LoVo (cell line): ENCODE measurements around the gene JUP.
"Not testable (repeated sequence)": the region's sequence is repeated elsewhere in the genome, so short reads cannot be mapped to it uniquely, and the experiment has no call there.

ENCODE experiments used
- DNase-seq: peaks from one replicate; pipeline ENCODE4 v3.0.0-alpha.2; 2016; ENCODE audit warnings: low spot score

Gene JUP

DNA sequence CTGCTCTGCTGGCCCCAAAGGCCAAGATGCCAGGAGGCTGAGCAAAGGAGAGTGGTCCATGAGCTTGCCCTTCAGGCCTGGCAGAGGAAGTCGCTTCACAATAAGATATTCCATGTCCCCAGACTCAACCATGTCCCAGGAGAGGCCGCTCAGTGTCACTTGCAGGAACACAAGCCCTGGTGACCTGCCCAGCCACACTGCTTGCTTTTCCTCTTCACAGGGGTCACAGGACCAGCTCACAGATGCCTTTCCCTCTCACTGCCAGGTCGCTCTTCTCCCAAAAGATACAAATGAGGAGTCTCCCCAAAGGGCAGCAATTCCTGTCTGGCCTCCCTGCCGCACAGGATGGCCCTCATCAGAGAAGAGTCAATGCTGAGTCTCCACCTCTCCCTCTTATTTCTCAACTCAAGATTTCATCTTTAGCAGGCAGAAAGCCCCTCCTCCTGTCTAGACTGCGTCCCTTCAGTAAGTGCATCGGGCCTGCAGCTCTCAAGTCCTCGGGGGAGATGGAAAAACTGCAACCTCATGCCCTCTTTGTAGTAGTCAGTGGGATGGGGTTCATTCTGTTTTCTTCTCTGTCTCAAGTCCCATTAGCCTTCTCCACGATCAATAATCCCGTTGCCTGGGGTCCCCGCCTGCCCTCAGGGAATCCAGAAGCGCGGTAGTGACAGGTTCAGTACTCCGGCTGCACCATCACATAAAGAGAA, 5.0 kb downstream of the JUP start:
- DNase-seq = no peak

DNA sequence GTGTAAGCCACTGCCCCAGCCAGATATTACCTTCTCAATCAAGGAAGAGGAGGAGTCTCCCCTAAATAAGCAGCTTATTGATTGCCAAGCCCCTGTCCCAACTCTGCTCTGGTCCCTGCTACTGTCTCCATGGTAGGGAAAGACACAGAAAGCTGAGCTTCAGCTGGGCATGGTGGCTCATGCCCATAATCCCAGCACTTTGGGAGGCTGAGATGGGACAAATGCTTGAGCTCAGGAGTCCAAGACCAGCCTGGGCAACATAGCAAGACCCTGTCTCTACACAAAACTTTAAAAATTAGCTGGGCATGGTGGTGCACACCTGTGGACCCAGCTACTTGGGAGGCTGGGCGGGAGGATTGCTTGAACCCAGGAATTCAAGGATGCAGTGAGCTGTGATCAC, 6.6 kb downstream of the JUP start:
- DNase-seq = no peak

DNA sequence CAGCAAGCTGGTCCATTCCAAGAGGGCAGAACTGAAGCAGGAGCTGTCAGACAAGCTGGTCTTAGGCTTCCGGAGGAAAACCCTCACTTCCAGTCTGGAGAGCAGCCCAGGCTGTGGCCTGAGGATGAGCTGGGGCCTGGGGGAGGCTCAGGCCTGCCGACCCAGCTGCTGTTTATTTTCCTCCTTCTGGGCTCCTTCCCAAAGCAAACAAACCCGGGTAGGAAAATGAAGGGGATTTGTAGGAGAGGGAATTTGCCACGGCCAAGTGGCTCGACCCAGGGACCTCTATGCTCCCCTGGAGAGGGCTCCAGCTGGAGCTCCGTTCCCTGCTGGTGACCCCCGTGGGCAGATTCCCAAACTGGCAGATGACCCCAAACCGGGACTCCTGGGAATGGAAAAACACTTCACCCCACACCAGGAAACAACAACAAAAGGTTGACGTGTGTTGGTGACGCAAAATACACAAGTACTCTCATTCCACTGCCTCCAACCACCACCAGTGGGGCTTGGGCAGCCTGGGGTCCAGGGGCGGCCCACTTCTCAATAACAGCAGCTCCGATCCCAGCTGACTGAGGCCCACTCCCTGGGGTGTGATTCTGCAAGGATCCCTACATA, 8.8 kb downstream of the JUP start:
- no peak for DNase-seq

DNA sequence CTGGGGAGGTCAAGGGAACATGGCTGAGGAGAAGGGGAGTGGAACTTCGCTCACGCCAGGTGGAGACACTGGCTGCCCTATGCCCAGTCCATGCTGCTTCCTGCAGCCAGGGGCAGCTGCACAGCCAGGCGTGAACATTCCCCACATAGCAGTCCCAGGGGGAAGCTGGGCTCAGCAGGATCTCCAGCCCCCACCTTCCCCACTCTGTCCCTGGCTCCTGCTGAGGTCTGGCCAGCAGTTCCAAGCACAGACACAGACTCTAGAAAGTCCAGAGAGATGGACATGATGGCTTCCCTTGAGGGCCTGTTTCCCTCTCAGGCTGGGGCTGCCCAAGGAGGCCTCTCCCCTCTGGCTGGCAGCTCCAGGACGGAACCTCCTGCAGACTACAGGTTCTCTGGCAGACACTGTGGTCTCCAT, 9.3 kb downstream of the JUP start:
- DNase-seq = no peak

DNA sequence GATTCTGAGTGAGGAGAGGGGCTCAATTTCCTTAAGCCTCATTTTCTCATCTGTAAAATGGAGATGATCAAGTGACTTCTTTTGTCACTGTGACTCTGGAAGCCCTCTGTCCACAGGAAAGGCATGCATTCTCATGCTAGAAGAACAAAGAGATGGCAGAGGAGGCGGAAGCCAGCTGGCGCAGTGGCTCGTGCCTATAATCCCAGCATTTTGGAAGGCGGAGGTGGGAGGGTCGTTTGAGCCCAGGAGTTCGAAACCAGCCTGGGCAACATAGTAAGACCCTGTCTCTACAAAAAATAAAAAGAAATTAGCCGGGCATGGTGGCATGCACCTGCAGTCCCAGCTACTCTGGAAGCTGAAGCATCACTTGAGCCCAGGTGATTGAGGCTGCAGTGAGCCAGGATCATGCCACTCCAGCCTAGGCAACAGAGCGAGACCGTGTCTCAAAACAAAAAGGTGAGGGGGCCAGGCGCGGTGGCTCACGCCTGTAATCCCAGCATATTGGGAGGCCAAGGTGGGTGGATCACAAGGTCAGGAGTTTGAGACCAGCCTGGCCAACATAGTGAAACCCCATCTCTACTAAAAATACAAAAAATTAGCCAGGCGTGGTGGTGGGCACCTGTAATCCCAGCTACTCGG, 10.1 kb downstream of the JUP start:
- DNase-seq = not testable (repeated sequence)

DNA sequence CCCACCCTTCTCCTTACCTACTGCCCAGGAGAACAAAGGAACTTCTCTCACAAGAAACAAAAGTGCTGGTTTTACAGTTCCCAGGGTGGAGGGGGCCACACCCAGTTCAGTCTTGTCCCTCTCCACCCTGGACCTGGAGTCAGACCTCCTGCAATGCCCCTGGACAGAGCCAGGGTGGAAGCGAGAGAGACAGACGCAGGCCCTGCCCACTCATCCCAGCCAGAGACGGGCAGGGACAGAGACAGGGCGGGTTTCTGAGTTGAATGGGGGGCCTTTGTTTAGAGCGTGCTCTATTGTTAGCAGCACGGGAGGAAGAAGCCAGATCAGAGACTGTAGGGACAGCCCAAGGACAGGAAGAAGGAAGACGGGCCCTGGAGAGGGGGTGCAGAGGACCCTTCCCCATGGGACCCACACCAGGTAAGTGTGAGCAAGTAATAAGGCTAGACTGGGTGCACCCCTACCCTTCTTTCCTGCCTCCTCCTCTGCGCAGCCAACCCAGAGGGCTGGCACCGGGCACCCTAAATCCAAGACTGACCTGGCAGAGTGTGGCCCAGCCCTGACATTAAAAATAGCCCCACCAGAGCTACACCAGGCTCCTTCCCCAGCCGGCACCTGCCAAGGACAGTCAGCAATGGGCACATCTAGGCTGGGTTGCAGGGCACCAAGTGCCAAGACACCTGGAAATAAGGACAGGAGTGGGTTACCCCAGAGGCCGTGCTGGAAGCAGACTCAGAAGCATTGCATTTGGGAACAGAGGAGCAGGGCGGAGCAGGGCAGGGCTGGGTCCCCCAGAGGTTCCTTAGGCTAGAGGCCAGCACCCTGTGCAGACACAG, 10.9 kb downstream of the JUP start:
- peak; percentile 29 for DNase-seq

DNA sequence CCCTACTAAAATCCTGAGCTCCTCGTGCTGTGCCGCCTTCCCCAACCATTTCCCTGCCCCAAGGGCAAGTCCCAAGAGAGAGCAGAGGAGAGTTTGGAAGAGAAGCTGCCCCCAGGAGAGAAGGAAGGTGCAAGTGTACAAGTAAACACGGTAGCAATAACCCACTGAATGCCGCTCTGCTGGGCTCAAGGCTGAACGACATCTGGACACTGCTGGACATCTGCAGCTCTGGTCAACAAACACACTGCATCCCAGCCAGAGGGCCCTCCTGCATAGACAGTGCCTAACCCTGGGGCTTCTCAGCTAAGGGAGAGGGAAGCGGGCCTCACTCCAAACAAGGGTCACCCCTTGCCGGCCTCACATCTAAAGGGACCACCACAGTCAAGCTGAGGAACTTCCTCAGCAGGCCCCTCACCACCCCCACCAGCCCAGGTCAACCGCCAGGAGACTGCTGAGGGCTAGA, 12.7 kb downstream of the JUP start:
- DNase-seq = no peak

DNA sequence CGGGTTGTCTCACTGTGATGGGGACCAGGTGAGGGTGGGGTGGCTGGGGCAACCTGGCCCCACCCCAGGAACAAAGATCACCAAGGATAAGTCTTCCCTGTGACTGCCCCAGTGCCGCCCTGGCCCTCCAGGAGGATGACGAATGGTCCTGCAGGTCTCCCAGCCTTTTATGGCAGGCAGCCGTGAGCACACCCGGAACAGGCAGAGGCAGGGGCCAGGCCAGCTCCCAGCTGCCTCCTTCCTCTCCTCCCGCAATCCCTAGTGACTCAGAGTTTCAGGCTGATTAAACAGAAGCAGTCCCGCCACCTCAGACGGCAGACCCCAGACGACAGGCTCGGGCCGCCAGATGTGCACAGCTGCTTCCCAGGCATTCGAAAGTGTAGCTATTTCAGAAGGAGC, 13.3 kb downstream of the JUP start:
- peak; percentile 86 for DNase-seq

DNA sequence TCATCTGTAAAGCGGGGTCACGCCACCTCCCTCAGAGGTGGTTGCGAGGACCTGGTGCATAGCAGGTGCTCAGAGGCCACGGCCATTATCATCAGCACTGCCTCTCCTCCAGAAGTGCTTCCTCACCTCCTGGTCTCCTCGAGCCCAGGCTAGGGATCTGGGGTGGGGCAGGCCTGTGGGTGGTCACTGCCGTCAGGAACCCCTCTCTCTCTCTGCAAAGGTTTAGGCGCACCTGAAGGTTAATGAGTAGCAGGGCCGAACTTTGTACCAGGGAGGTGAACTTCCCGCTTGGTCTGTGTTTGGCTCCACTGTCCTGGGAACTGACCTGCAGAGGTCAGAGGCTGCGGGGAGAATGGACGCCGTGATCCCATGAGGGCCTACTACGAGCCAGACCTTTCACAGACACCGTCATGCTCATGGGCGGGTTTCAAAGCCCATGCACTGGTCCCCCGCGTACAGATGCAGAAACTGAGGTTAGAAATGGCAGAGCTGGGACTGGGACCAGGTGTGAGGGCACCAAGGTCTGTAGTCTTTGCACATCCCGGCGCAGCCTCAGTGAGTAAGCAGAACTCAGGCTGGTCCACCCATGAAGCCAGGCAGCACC, 13.8 kb downstream of the JUP start:
- DNase-seq = no peak

DNA sequence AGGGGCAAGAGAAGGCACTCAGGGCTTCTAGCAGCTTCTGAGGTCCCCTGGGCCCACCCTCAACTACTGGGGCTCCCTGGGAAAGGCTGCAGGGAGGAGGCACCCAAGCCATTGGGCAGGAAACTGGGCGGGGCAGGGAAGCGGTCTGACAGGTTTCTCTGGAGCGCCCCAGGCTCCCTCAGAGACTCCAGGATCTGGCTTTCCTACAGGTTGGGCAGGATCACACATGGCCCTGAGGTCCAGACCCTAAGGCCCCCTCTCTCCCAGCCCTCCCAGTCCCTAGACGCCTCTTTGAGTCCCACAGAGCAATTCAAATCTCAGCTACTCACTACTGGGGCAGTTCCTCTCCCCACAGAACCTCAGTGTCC, 14.3 kb downstream of the JUP start:
- peak; percentile 69 for DNase-seq

DNA sequence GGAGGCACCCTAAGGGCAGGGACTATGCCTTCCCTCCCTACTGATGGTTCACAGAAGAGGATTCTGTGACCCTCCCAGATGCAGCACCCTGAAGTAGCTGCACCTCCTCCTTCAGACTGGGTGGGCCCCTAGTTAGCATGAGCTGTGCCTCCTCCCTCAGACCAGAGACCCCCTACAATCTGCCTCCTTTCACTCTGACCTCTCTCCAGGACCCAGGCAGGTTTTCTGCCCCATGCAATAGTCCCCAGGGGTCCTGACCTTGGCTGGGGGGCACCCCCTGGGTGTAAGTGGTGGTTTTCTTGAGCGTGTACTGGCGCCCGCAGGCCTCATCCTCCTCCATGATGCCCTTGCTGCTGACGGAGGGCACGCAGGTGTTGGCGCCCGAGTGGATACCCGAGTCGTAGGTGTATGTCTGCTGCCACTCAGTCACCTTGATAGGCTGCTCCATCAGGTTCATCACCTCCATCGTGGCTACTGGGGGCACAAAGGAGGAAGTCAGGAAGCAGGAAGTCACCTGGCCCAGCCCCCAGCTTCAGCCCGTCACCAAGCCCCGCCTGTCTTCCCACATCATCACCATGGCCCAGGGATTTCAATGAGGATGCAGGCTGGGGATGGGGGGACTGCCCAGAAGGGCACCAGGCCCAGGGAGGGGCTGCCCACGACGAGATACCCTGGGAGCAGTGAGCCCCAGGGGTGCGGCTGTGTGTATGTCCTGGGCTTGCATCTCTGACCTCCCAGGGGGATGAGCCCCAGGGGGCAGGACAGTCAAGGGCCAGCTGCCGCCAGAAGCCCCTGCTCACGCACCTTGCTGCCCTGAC, 14.9 kb downstream of the JUP start:
- no peak for DNase-seq

DNA sequence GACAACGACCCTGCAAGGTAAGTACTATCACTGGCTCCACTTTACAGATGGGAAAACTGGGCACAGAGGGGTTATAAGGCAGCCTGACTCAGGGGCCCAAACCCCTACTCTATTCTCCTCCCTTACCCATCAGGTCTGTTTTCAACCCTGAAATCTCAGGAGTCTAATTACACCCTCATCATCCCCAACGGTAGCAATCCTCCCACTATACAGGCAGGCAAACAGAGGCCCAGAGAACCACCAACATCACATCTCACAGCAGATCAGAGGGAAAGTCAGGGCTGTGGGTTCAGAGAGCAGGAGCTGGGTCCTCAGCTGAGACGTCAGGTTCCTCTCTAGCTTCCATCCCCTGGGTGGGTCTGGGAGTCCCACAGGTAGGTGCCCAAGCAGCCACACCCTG, 16.5 kb downstream of the JUP start:
- DNase-seq = no peak

DNA sequence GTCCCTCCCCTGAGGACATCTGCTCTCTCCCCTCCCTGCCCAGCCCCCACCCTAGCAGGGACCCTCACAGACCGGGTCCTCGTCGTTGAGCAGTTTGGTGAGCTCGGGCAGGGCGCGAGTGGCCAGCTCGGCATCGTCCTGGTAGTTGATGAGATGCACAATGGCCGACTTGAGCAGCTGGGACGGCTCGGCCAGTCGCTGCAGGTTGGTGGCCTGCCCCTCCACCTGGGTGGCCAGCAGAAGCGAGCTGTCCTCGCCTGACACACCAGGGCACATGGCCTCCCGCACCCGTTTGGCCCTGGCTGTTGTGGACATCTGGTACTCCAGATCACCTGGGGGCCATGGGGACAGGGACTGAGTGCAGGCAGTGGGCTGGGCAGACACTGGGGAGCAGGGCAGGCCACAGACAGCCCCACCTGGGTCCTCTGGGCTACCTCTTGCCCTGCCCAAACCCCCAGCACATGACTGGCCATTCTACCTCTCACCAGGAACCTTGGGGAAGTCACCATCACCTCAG, 17.1 kb downstream of the JUP start:
- no peak for DNase-seq

DNA sequence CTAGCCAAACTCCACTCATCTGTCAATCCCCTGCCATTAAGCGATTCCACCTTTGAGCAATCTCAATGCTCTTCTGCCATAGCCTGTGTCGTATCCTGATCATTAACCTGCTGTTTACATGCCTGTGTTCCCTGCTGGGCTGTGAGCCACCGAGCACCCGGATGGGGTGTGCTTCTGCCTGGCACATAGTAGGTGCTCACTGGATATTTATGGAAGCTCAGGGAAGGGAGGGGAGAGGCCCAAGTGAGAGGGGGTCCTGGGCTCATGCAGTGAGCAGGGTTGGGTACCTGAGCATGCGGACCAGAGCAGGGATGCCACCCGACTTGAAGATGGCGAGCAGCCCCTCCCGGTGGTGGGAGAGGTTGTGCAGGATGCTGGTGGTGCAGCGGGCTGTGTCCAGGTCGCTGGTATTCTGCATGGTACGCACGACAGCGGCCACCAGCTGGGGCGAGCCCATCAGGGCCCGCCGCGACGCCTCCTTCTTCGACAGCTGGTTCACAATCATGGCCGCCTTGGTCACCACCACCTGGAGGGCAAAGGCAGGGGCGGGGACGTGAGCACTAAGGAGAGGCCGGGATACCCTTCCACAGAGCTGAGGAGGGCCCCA, 17.7 kb downstream of the JUP start:
- DNase-seq = no peak

DNA sequence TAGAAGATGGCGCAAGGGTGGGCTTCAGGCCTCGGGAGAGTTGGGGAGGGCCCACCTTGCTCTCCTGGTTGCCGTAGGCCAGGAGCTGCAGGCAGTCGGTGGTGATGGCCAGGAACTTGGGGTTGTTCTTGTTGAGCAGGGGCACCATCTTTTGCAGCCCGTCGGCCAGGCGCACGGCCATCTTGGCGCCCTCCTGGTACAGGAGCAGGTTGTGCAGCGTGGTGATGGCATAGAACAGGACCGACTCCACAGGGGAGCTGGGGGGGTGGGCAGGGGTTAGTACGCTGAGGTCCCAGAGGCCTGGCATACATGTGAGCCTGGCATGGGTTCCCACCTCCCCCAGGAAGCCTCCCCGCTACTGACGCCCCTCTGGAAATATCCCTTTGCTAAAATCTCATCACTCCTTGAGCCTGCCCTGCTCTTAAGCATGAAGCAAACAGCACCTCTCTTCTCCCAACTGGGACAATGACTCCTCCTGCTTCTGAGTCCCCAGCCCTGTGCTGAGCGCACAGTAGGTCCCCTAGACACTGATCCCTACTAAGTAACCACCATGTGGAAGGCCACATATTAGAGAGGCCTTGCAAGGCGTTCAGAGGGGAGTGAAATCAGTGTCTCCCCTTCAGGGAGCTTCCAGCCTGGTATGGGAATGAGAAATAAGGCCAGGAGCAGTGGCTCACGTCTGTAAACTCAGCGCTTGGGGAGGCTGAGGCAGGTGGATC, 19.0 kb downstream of the JUP start:
- no peak for DNase-seq

DNA sequence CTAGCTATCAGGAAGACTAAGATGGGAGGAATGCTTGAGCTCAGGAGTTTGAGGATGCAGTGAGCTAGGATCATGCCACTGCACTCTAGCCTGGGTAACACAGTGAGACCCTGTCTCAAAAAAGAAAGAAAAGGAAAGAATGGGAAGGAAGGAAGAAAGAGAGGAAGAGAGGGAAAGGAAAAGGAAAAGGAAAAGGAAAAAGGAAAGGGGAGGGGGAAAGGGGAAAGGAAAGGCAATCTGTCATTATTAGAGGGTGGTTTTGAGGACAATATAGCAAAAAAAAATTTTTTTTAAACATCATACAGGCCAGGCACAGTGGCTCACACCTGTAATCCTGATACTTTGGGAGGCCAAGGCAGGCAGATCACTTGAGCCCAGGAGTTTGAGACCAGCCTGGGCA, 20.4 kb downstream of the JUP start:
- DNase-seq = no peak

DNA sequence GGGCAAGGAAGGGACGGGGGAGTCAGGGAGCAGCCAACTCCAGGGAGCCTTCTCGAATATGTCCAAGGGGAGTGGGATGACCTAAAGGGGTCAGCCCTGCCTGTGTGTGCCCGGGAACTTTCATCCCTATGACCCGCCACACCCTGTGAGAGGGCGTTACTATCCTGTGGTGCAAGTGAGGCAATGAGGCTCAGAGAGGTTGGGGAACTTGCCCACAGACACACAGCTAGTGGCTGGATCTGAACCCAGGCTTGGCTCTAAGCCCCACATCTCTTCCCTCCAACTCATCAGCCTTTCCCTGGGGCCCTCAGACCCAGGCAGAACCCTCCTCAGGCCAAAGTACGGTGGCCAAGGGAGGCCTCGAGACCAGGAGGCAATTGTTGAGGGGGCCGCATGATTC, 23.2 kb downstream of the JUP start:
- no peak for DNase-seq

DNA sequence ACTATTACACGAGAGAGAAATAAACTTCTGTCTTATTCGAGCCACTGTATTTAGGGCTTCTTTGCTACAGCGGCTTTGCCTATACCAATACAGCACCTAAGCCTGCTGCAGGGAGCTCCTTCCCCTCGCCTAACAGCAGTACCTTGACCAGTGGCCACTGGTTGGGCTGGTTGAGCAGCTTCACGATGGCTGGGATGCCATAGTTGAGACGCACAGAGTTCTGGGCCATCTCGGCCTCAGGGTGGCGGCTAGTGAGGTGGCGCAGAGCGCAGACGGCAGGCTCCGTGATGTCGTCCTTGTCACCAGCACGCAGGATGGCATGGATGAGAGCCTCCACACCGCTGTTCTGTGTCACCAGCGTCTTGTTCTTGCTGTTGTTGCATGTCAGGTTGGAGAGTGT, 23.7 kb downstream of the JUP start:
- no peak for DNase-seq

DNA sequence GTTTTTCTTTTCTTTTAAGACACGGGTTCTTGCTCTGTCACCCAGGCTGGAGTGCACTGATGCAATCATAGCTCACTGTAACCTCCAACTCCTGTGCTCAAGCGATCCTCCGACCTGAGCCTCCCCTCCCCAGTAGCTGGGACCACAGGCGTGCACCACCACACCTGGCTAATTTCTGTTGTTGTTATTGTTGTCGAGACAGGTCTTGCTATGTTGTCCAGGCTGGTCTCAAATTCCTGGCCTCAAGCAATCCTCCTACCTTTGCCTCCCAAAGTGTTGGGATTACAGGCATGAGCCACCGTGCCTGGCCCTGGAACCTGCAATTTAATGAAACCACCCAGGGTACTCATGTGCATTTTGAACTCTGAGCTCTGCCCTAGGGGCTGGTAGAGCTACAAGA, 24.1 kb downstream of the JUP start:
- DNase-seq = no peak

DNA sequence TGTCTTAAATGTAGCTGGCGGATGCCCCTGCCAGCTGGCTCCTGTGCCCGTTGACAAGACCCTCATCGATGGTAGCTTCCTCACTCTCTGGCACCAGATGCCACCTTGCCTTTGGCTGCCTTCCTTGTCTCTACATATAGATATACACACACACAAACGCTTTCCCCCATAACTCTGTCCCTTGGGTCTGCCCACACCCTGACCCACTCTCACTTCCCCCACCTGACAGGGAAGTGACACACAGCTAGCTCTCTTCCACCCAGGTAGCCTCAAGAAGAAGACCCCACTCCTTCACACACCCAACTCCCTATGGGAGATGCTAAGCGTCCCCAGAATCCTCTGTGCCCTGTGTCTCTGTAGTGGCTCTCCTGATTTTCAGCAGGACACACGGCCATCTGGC, 25.6 kb downstream of the JUP start:
- no peak for DNase-seq
